Breast epithelium (tissue), 3 donors: ENCODE results near the gene TFCP2.

ENCODE experiments used
- CTCF ChIP-seq, 3 donors: fragments of 450-650 bp; IDR thresholded peaks; one replicate each; pipeline ENCODE4 v1.5.1; 2016 to 2017; ENCODE audit warnings: antibody characterized with exemption in 3 of 3, mild to moderate bottlenecking in 3 of 3, moderate library complexity in 3 of 3
- POLR2A ChIP-seq: fragments of 450-650 bp; IDR thresholded peaks from one replicate; pipeline ENCODE4 v1.6.1; 2016; ENCODE audit warnings: antibody characterized with exemption, mild to moderate bottlenecking, moderate library complexity
- POLR2AphosphoS5 ChIP-seq, 3 donors: sonication (generic); formaldehyde crosslinking; IDR thresholded peaks; one replicate each; pipeline ENCODE4 v1.6.1; 2017; ENCODE audit warnings: antibody characterized with exemption in 3 of 3

GRCh38 chr12:51217133-51217967, 44.4 kb upstream of the TFCP2 start:
- TF ChIP-seq POLR2A (no peak), CTCF (IDR thresholded peaks at IDR 0.05) (peak in 1 of 3 donors; percentile 8), POLR2AphosphoS5 (IDR thresholded peaks at IDR 0.05) (peak in 1 of 3 donors; percentile 36)
